ENCODE measurements around the gene E2F4.

Gene E2F4

DNA sequence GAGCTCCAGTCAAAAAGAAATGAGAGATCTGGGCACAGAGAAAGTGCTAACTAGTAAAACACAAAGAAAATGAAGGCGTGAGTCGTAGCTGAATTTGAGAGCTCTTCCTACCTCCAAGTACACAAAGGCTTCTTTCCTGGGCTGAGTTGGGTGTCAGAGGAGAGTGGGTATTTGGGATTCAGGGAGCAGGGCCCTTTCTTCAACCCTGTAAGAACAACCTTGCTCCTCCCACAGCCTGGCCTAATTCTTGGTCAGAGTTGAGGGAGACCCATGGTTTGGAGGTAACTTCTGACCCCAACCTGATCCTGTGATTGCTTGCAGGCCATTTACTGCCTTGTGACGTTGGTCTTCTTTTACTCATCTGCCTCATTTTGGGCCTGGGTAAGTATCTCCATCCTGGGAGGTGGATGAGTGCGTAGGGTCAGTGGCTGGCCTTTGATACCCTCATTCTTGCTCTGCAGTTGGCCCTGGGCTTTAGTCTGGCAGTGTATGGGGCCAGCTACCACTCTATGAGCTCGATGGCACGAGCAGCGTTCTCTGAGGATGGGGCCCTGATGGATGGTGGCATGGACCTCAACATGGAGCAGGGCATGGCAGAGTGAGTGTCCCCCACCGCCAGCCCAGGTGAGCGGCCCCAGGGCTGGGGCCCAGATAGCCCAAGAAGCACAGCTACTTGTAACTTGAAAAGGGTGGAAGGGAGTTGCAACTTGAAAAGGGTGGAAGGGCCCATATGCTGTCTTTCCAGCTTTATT lies 36.3 kb downstream of the E2F4 start:
- TF ChIP-seq, protein P1, sequence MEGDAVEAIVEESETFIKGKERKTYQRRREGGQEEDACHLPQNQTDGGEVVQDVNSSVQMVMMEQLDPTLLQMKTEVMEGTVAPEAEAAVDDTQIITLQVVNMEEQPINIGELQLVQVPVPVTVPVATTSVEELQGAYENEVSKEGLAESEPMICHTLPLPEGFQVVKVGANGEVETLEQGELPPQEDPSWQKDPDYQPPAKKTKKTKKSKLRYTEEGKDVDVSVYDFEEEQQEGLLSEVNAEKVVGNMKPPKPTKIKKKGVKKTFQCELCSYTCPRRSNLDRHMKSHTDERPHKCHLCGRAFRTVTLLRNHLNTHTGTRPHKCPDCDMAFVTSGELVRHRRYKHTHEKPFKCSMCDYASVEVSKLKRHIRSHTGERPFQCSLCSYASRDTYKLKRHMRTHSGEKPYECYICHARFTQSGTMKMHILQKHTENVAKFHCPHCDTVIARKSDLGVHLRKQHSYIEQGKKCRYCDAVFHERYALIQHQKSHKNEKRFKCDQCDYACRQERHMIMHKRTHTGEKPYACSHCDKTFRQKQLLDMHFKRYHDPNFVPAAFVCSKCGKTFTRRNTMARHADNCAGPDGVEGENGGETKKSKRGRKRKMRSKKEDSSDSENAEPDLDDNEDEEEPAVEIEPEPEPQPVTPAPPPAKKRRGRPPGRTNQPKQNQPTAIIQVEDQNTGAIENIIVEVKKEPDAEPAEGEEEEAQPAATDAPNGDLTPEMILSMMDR (IDR thresholded peaks at IDR 0.05; ENCODE audit: low read depth, low read length, missing control alignments): no peak
- DNase-seq (ENCODE audit: low read depth): no peak
- in situ Hi-C loops (cut with HindIII; ENCODE audit: low sequenced_read_pairs): no loop called here
- peak overlapping the region; percentile 100 for H3K4me3 ChIP-seq (ENCODE audit: low read depth, low read length)

DNA sequence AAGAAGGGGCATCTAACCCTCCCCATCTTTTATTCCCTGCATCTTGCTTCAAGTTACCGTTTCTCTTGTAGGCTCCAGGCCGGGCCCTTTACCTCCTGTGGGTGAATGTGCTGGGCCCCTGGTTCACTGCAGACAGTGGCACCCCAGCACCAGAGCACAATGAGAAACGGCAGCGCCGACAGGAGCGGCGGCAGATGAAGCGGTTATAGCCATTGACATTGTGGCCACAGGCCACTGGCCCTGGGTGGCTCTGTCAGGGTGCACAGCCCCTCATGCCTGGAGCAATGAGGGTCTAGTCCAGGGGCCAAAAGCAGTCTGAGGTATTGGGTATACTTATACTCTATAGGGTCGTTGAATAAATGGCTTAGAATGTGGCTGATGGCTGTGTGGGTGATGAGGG lies 37.0 kb downstream of the E2F4 start:
- no peak for DNase-seq (ENCODE audit: low read depth)
- no peak overlapping the region for H3K4me3 ChIP-seq (ENCODE audit: low read depth, low read length)
- TF ChIP-seq, protein P1 (IDR thresholded peaks at IDR 0.05; ENCODE audit: low read depth, low read length, missing control alignments): no peak
- in situ Hi-C loops (cut with HindIII; ENCODE audit: low sequenced_read_pairs): no loop called here

DNA sequence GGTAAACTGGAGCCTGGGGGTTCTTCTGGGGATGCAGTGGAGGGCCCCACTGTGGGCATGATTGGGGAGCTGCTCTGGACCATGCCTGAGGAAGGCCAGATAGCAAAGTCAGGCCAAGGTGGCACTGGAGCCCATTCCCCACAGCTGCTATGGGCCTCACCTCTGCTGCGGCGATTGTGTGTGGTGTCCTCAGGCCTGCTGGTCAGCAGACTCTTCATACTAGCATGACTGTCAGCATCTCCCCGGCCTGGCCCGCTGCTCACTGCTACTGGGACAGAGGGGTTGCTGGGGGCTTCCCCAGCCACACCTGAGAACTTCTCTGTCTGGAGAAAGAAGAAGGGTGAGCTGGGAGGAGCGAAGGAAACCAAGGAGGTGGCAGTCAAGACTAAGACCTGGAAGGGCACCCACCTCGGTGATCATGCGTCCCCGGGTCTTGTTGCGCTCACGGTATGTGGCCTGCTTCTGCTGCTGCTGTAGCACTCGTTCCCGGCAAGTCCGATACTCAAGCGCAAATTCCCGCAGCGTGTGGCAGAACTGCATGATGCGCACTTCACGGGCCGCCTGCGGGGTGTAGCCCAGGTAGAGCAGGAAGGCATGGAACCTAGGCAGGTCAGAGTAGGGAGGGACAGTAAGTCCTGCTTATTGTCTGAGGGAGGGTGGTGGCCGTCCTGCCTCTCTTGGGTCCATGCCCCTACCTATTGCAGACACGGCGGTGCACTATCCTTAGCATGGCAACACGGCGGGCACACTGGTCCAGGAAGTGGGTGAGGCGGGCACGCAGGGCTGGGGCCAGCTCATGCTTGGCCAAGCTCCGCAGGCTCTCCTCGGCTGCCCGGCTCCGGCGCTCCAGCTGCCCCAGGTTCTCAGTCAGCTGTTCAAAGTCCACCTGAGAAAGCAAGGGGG lies 38.2 kb downstream of the E2F4 start:
- in situ Hi-C loops (cut with HindIII; ENCODE audit: low sequenced_read_pairs): no loop called here
- TF ChIP-seq, protein P1 (IDR thresholded peaks at IDR 0.05; ENCODE audit: low read depth, low read length, missing control alignments): no peak
- no peak overlapping the region for H3K4me3 ChIP-seq (ENCODE audit: low read depth, low read length)
- no peak for DNase-seq (ENCODE audit: low read depth)

DNA sequence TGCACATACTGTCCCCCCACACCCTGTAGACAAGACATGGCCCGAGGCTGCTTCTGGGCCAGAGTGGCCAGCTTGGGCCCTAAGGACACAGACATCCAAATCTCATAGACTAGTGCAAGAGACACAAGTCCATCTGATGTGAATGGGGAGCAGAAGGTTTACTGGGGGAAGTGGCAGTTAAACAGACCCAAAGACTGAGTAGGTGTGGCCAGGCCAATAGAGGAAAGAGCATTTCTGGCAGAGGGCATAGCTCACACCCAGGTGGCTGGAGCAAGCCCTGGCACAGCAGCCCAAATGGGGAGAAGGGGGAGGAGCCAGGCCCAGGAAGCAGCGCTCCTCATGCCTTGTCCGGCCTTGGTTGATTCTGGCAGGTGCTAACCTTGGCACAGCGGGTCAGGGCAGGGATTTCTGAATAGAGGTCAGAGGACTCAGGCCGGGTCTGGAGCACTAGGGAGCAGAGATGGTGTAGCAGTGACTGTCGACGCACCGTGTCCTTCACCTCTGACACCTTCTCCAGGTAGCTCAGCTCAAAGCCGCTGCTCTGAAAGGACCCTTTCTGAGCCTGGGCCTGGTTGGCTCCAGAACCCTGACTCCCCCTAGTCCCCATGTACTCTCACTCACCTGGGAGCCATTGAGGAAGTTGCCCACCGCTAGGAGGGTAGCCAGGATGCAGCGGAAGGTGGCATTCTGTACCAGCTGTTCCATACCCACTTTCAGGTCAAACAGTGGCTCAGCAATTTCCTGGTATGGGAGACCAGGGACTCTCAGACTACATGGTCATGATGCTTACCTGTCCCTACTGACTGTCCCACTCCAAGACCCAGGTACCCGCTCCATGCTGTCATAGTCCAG lies 39.1 kb downstream of the E2F4 start:
- in situ Hi-C loops (cut with HindIII; ENCODE audit: low sequenced_read_pairs): no loop called here
- TF ChIP-seq, protein P1 (IDR thresholded peaks at IDR 0.05; ENCODE audit: low read depth, low read length, missing control alignments): no peak
- DNase-seq (ENCODE audit: low read depth): no peak
- no peak overlapping the region for H3K4me3 ChIP-seq (ENCODE audit: low read depth, low read length)

DNA sequence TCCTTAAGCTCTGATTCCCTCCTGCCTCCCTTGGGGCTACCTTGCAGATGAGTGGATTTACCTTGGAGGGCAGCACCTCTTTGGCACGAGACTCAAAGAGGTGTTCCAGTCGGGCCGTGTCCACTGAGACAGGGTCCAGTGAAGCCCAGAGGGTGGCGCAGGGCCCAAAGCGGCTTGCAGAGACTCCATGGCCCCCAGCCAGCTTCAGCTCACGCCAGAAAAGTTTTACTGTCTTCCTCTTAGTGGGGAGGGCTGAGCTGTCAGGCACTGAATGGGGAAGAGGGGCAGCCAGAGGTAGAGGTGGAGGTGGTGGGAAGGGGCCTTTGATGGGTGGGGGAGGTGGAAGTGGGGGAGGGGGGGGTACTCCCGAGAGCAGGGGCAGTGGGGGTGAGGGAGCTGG lies 41.6 kb downstream of the E2F4 start:
- no peak for DNase-seq (ENCODE audit: low read depth)
- TF ChIP-seq, protein P1 (IDR thresholded peaks at IDR 0.05; ENCODE audit: low read depth, low read length, missing control alignments): no peak

DNA sequence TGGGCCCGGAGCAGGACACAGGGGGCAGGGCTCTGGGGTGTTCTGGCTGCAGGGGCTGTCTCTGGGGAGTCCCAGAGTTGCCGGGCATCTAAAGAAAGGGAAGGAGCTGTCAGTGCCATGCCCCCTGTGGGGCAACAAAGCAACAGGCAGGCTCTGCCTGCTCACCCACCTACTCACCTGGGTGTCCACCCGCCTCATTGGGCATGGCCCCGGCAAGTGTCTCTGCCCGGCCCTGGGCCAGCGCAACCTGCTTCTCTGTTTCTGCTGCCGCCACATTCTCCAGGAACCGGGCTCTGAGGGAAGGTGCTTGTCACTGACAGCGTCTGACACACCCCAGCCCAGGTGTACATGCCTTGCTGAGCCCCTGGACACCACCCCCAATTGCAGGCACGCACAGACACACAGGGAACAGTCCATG lies 42.2 kb downstream of the E2F4 start:
- DNase-seq (ENCODE audit: low read depth): no peak
- TF ChIP-seq, protein P1 (IDR thresholded peaks at IDR 0.05; ENCODE audit: low read depth, low read length, missing control alignments): no peak
- in situ Hi-C loops (cut with HindIII; ENCODE audit: low sequenced_read_pairs): no loop called here
- H3K4me3 ChIP-seq (ENCODE audit: low read depth, low read length): no peak overlapping the region

More for the DNA sequence above, 41.6 kb downstream of the E2F4 start:
- H3K4me3 ChIP-seq (ENCODE audit: low read depth, low read length): no peak overlapping the region
- in situ Hi-C loops (cut with HindIII; ENCODE audit: low sequenced_read_pairs): no loop called here

All from astrocyte of the cerebellum (primary cell).